Right atrium auricular region (tissue), 2 donors: ENCODE results near the gene SLC12A4. TPM values are rescaled to one million over a fixed set of nuclear protein-coding genes. Genes with fewer than 3 reads are reported as not detected.
A peak's percentile ranks its signal among the peaks of the same experiment; 100 is the strongest.
"Not testable (repeated sequence)": the region's sequence is repeated elsewhere in the genome, so short reads cannot be mapped to it uniquely, and the experiment has no call there.

ENCODE experiments used
- DNase-seq: peaks from one replicate; pipeline ENCODE4 v3.0.0-alpha.2; 2019; ENCODE audit warnings: low spot score
- H3K27ac ChIP-seq, 2 donors: fragments of 200-600 bp; sonication (generic); 1 replicate in 1 of 2; 2 replicates in 1 of 2; pipeline ENCODE4 v1.5.1; 2016 to 2019
- H3K27me3 ChIP-seq, 2 donors: fragments of 200-600 bp; sonication (generic); one replicate each; pipeline versions ENCODE4 v1.5.1 to v1.6.0; 2017 to 2019
- H3K36me3 ChIP-seq: fragments of 200-600 bp; sonication (generic); one replicate; pipeline ENCODE4 v1.5.1; 2016
- H3K4me1 ChIP-seq, 2 donors: fragments of 200-600 bp; sonication (generic); one replicate each; pipeline versions ENCODE4 v1.5.1 to v1.6.0; 2017 to 2019
- H3K4me3 ChIP-seq, 2 donors: fragments of 200-600 bp; sonication (generic); 1 replicate in 1 of 2; 2 replicates in 1 of 2; pipeline ENCODE4 v1.5.1; 2017 to 2019; ENCODE audit warnings: mild to moderate bottlenecking in 1 of 2, moderate library complexity in 1 of 2
- H3K9me3 ChIP-seq, 2 donors: fragments of 200-600 bp; sonication (generic); one replicate each; pipeline ENCODE4 v1.5.1; 2019
- CTCF ChIP-seq, 2 donors: fragments of 200-600 bp; sonication (generic); IDR thresholded peaks; one replicate each; pipeline ENCODE4 v1.5.1; 2019; ENCODE audit warnings: antibody characterized with exemption in 2 of 2
- total RNA-seq, 2 donors: library from RNA; depleted of rRNA; stranded (reverse); fragments of >200 nt; gene quantifications; one replicate each; pipeline ENCODE4 v1.1.0, GENCODE V29; 2016

The SLC12A4 gene
- total RNA-seq, 2 donors from 2014 or later, result 39.5 to 85.9 TPM

DNA sequence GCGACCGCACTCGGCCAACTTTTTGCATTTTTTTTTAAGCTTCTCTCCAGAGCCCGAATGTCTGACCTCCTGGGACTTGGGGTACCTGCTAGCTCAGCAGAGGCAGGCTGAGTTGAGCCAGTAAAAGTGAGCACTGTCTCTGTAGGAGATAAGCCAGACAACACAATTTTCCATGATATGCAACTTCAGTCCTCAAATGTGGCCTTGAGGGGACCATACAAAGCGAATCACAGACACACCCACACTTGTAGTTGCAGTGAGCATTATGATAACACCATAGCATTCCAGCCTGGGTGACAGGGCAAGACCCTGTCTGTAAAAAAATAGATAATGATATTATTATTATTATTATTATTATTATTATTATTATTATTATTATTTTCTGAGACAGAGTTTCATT lies 28.2 kb upstream of the SLC12A4 start:
- H3K27ac ChIP-seq, result no peak overlapping the region
- no peak for DNase-seq
- peaks cover 0 to 19% of the 10 kb centered on the region in 2 donors for H3K4me1 ChIP-seq
- no peaks in the 10 kb centered on the region for H3K27me3 ChIP-seq
- no peak overlapping the region for H3K4me3 ChIP-seq
- no peak for TF ChIP-seq CTCF (IDR thresholded peaks at IDR 0.05)
- H3K36me3 ChIP-seq, result no peaks in the 10 kb centered on the region
- no peaks in the 10 kb centered on the region for H3K9me3 ChIP-seq

DNA sequence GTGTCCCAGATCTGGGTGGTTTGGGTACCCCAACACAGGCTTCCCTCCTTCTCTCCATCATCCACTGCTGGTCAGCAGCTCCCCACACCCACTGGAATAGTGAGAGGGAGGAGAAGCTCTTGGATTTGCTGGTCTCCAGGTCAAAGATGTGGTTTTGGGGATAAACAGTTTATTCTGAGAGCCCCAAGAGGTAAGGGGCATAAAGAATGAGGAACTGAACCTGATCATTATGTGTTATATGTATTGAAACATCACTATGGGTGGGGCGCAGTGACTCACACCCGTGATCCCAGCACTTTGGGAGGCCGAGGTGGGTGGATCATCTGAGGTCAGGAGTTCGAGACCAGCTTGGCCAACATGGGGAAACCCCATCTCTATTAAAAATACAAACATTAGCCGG lies 27.0 kb upstream of the SLC12A4 start:
- no peak for DNase-seq
- Histone ChIP-seq H3K27me3 (no peaks in the 10 kb centered on the region), H3K4me1 (peaks cover 0 to 19% of the 10 kb centered on the region in 2 donors), H3K27ac (no peak overlapping the region), H3K4me3 (no peak overlapping the region), H3K36me3 (no peaks in the 10 kb centered on the region), H3K9me3 (no peaks in the 10 kb centered on the region)
- TF ChIP-seq CTCF (IDR thresholded peaks at IDR 0.05), result no peak

- peak overlapping the region; percentile 67 to 79 for H3K27ac ChIP-seq
- not testable (repeated sequence) for DNase-seq, H3K4me3 ChIP-seq, H3K27me3 ChIP-seq, H3K9me3 ChIP-seq, H3K36me3 ChIP-seq
- H3K4me1 ChIP-seq, result peaks cover 0 to 13% of the 10 kb centered on the region in 2 donors
These were observed 25.6 kb upstream of the SLC12A4 start for GRCh38 chr16:67994040-67994408.

DNA sequence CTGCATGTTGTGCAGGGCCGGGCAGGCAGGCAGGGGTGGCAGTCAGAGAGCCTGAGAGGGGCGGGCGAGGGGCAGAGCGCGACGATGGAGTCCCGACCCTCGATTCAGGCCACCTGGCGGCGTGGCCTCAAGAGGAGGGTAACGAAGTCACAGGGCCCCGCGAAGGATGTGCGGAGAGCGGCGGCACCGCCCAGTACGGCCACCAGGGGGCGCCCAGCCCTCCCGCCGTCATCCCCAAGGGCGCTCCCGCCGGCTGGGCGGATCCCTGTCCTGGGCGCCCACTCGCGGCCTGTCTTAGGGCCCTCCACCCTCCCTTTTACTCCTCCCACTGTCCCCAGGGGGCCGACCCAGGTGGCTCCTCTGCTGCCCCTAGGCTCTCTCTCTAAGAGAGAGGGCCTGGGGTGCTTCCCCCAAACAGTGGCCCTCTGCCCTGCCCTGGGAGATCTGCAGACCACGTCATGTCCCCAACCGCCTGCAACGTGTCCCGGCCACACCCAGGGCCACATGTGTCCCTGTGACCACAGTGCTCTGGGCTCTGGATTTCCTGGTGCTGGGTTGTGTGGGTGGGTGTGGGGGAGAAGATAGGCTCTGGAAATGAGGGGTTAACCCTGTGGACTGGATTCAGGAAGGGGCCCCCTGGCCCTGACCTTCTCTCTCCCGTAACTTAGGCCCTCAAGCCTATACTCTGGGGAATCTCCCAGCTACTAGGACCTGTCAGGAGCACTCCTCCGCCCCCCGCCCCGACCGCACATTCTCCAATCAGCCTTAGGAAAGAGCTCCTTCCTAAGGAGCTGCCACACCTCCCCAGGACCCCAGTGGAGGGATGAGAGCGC lies 25.0 kb upstream of the SLC12A4 start:
- H3K4me3 ChIP-seq, result peak overlapping the region; percentile 26 to 44
- DNase-seq, result peak; percentile 79
- no peaks in the 10 kb centered on the region for H3K27me3 ChIP-seq
- H3K4me1 ChIP-seq, result peaks cover 0 to 13% of the 10 kb centered on the region in 2 donors
- no peaks in the 10 kb centered on the region for H3K36me3 ChIP-seq
- no peaks in the 10 kb centered on the region for H3K9me3 ChIP-seq
- peak overlapping the region; percentile 67 to 79 for H3K27ac ChIP-seq
- peak; percentile 100 for TF ChIP-seq CTCF (IDR thresholded peaks at IDR 0.05)

GRCh38 chr16:67992661-67993206 lies 24.3 kb upstream of the SLC12A4 start:
- H3K4me1 ChIP-seq, result peaks cover 0 to 13% of the 10 kb centered on the region in 2 donors
- peak overlapping the region in 1 of 2 donors; percentile 44 for H3K4me3 ChIP-seq
- H3K9me3 ChIP-seq, result no peaks in the 10 kb centered on the region
- TF ChIP-seq CTCF (IDR thresholded peaks at IDR 0.05), result no peak
- H3K36me3 ChIP-seq, result no peaks in the 10 kb centered on the region
- no peaks in the 10 kb centered on the region for H3K27me3 ChIP-seq
- H3K27ac ChIP-seq, result peak overlapping the region in 1 of 2 donors; percentile 79
- DNase-seq, result no peak

DNA sequence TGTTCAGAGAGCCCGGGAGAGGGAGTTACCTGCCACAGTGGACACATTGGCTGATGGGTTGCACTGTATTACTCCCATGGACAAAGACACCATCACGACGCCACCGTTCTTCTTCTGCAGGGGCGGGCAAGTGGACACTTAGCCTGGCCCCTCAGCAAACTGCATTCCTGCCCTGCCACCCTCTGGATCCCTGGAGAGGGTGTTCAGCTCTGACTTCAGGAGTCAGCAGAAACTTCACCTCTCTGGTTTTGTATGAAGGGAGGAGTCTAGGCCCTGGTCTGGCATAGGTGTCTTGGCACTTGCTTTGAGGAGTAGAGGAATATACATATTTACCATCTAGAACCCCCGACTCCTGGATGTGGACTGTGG lies 21.6 kb upstream of the SLC12A4 start:
- H3K4me1 ChIP-seq, result peaks cover 0 to 21% of the 10 kb centered on the region in 2 donors
- H3K27me3 ChIP-seq, result no peaks in the 10 kb centered on the region
- TF ChIP-seq CTCF (IDR thresholded peaks at IDR 0.05), result no peak
- no peaks in the 10 kb centered on the region for H3K36me3 ChIP-seq
- H3K9me3 ChIP-seq, result no peaks in the 10 kb centered on the region
- H3K27ac ChIP-seq, result no peak overlapping the region
- no peak for DNase-seq
- H3K4me3 ChIP-seq, result no peak overlapping the region
